ENCODE data around the gene WFDC12. TPM values are rescaled to one million over a fixed set of nuclear protein-coding genes. Genes with fewer than 3 reads are reported as not detected.

WFDC12 gene
- not detected for total RNA-seq
- long read RNA-seq, result 0 reads

- H3K4me3 ChIP-seq, result no peak within 1 kb of the TSS
- no peak for TF ChIP-seq CTCF (IDR thresholded peaks at IDR 0.05; ENCODE audit: borderline replicate concordance)
- no peaks in the 10 kb centered on the region for H3K4me1 ChIP-seq
- no peaks in the 10 kb centered on the region for H3K36me3 ChIP-seq
- intact Hi-C loops (cut with micrococcal nuclease), result no loop called here
- no peaks in the 10 kb centered on the region for H3K9me3 ChIP-seq (replicated peaks)
- no peak within 1 kb of the TSS for H3K27ac ChIP-seq (replicated peaks)
- no peak for DNase-seq
- H3K27me3 ChIP-seq (ENCODE audit: low read depth), result peaks cover 80% of the 10 kb centered on the region
Measured at GRCh38 chr20:45124365-45124764, at the start of gene WFDC12. Gene WFDC12 (minus strand): TSS chr20:45124465. CDS start chr20:45124447, 18 bp downstream.

DNA sequence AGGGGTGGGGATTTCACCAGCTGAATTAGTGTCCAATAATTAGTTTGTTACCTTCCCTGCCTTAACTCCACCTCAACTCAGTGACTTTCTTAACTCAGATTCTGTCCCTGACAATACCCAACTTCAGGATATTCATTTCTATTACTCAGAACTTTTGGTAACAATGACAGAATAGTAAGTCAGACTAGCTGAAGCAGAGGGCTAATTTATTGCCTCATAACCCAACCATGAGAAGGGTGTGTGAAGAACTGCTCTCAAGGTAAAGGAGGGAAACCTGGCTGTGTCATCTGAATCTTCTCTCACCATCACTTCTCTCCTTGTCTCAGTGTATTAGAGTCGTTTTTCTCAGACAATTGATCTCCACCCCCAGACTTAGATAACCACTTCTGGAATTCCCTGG lies 49.3 kb upstream of the WFDC12 start:
- no peak for TF ChIP-seq CTCF (IDR thresholded peaks at IDR 0.05; ENCODE audit: borderline replicate concordance)
- no peaks in the 10 kb centered on the region for H3K36me3 ChIP-seq
- peaks cover 37% of the 10 kb centered on the region for H3K27me3 ChIP-seq (ENCODE audit: low read depth)
- no peak overlapping the region for H3K27ac ChIP-seq (replicated peaks)
- peaks cover 23% of the 10 kb centered on the region for H3K9me3 ChIP-seq (replicated peaks)
- intact Hi-C loops (cut with micrococcal nuclease), result no loop called here
- no peaks in the 10 kb centered on the region for H3K4me1 ChIP-seq
- H3K4me3 ChIP-seq, result no peak overlapping the region
- DNase-seq, result no peak

- Histone ChIP-seq H3K27ac (replicated peaks) (no peak overlapping the region), H3K4me1 (no peaks in the 10 kb centered on the region), H3K9me3 (replicated peaks) (peaks cover 70% of the 10 kb centered on the region), H3K27me3 (ENCODE audit: low read depth) (no peaks in the 10 kb centered on the region), H3K36me3 (no peaks in the 10 kb centered on the region), H3K4me3 (no peak overlapping the region)
- TF ChIP-seq CTCF (IDR thresholded peaks at IDR 0.05; ENCODE audit: borderline replicate concordance), result no peak
- no peak for DNase-seq
- intact Hi-C loops (cut with micrococcal nuclease), result no loop called here
Measured at GRCh38 chr20:45164906-45165305, 40.6 kb upstream of the WFDC12 start.

DNA sequence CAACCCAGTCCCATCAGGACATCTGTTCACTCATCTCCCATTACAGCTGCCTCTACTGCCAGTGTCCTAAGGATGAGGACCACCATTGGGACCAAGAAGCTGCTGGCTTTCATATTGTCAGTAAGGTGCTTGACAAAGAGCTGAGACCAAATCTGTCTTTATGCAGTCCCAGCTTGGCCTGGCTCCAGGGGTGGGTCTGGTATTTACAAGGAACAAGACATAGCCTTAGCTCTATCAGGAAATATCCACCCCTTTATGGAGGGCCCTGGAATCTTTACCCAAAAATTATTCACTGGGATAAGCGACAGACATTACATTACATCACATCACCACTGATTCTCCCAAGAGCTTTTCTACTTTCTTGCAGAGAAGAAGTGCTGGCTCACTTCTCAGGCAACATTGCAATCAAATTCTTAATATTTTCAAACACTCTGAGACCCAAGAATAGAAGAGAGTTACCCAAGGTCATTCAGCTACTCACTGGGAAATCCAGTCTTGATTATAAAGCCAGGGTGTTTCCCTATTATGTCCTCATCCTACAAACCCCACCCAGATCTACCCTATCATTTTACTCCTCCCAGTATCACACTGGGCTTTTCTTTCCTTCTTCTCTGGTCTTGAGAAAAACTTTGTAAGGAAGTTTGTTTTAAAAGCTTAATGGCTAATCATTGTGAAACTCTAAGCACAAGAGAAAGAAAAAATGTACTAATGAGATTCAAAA lies 39.0 kb upstream of the WFDC12 start:
- intact Hi-C loops (cut with micrococcal nuclease), result no loop called here
- no peak for DNase-seq
- H3K4me1 ChIP-seq, result no peaks in the 10 kb centered on the region
- H3K9me3 ChIP-seq (replicated peaks), result peaks cover 71% of the 10 kb centered on the region
- no peak for TF ChIP-seq CTCF (IDR thresholded peaks at IDR 0.05; ENCODE audit: borderline replicate concordance)
- no peak overlapping the region for H3K4me3 ChIP-seq
- no peak overlapping the region for H3K27ac ChIP-seq (replicated peaks)
- no peaks in the 10 kb centered on the region for H3K36me3 ChIP-seq
- no peaks in the 10 kb centered on the region for H3K27me3 ChIP-seq (ENCODE audit: low read depth)

DNA sequence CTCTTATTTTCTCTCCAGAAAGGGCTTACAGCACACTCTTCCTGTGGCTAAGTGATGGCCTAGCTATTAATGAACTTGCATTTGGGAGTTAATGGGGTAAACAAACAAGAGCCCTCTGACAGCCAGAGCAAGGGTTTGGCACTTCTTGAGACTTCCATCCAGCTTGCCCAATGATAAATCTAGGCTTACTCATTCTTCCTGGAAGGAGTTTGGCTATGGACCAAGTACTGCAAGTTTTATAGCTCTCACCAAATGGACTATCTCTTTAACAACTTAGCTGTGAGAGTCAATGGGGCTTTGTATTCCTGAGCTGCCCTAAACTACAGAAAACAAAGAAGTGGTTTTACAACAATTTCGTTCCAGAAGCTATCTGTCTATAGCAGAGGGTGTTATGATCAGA lies 33.7 kb upstream of the WFDC12 start:
- DNase-seq, result no peak
- intact Hi-C loops (cut with micrococcal nuclease), result no loop called here

More for the DNA sequence above, 33.7 kb upstream of the WFDC12 start:
- H3K4me3 ChIP-seq, result no peak overlapping the region
- no peak for TF ChIP-seq CTCF (IDR thresholded peaks at IDR 0.05; ENCODE audit: borderline replicate concordance)
- peaks cover 15% of the 10 kb centered on the region for H3K27me3 ChIP-seq (ENCODE audit: low read depth)
- H3K4me1 ChIP-seq, result no peaks in the 10 kb centered on the region
- H3K36me3 ChIP-seq, result no peaks in the 10 kb centered on the region
- H3K9me3 ChIP-seq (replicated peaks), result peaks cover 60% of the 10 kb centered on the region
- H3K27ac ChIP-seq (replicated peaks), result no peak overlapping the region

Data from left ventricle myocardium inferior (tissue), 1 donor.